Measurements from ENCODE around the gene GSTK1.
"Not testable (repeated sequence)": the region's sequence is repeated elsewhere in the genome, so short reads cannot be mapped to it uniquely, and the experiment has no call there.

Gene GSTK1

GRCh38 chr7:143239813-143240212, 23.4 kb upstream of the GSTK1 start:
- no peak for DNase-seq

DNA sequence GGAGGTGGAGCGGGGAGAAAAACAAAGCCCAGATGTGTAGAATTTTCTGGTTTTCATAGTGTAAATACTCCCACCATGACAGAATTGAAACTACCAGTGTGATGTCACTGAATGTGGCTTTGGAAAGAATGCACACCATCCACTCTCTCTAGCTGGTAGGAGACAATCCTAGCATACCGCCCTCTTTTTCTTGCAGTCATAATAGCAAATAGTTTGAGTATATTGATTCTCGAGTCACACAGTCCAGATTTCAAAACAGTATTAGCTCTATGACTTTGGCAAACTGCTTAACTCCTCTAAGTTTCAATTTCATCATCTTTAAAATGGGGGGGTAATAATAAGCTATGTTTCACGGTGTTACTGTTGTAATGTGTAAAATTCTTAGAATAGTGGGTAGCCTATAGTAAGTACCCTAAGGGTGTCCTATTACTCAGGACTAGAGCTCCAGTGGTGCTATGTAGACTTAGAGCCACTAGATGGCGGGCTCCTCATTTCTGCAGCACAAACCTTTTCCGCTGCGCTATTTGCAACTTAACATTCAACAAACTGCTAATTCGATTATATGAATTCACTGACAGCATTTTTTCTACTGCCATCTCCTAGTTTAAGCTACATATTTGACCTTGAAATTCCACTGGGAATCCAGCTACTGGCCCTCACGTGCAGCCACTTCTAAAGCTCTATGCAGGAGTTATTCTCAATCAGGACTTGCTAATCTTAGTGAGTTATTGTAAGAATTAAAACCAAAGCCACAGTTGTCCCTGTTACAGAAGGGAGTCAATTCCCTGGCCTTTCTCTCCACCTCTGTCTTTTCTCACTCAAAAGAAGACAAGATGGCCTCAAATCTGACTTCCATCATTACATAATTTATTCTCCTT, 22.7 kb upstream of the GSTK1 start:
- peak; percentile 82 for DNase-seq

DNA sequence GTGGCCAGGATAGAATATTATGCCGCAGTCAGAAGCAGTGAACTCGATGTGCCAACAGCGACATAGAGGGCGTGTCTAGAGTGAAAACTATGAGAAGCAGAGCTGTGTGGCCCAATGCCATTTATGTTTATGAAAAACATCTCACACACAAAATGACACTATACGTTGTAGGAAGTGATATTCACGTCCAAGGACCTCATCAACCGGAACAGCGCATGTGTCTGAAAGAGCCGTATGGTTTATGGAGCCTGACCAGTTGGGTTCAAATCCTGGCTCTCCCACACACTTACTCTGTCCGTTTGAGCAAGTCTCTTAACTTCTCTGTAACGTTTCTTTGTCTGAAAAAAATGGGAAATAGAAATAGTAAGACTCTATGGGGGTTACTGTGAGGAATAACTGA, 20.9 kb upstream of the GSTK1 start:
- DNase-seq, result no peak

GRCh38 chr7:143243111-143243510, 20.1 kb upstream of the GSTK1 start:
- DNase-seq, result no peak

GRCh38 chr7:143243614-143244013, 19.6 kb upstream of the GSTK1 start:
- DNase-seq, result no peak

- no peak for DNase-seq
These were observed 18.9 kb upstream of the GSTK1 start for GRCh38 chr7:143244321-143244720.

GRCh38 chr7:143245123-143245522, 18.1 kb upstream of the GSTK1 start:
- DNase-seq, result no peak

DNA sequence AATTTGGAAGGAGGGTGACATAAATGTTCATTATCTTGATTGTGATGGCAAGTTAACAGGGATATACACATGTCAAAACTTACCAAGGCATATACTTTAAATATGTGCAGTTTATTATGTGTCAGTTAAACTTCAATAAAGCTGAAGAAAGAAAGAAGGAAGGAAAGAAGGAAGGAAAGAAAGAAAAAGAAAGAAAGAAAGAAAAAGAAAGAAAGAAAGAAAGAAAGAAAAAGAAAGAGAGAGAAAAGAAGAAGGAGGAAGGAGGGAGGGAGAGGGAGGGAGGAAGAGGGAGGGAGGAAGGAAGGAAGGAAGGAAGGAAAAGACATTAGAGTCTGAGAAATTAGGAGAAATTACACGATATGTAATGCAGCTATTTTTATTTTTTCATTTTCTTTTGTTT, 15.9 kb upstream of the GSTK1 start:
- no peak for DNase-seq

DNA sequence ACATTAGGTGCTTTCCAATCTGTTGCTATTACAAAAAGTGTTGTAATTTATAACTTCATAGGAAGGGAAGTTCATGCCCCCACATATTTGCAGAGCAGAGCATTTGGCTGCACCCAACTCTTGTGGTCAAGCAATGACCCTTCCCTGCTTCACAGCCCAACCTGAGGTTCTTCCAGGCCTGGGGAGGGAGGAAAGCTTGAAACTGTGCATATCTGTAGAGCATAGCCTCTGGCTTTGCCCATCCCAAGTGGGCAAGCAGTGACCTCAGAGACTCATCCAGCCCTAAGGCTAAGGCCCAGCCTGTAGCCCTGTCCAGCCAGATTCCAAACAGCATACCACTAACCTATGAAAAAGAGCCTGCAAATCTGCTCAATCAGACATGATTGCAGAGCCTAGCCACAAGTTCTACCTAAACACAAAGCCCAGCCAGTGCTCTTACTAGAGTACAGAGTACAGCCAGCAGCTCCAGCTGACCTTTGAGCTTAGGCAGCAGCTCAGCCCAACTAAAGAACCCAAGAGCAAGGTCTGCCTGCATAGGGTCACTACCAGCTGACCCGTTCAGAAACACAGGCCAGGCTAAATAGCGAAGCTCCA, 14.4 kb upstream of the GSTK1 start:
- no peak for DNase-seq

- no peak for DNase-seq
These were observed 13.0 kb upstream of the GSTK1 start for GRCh38 chr7:143250199-143250598.

DNA sequence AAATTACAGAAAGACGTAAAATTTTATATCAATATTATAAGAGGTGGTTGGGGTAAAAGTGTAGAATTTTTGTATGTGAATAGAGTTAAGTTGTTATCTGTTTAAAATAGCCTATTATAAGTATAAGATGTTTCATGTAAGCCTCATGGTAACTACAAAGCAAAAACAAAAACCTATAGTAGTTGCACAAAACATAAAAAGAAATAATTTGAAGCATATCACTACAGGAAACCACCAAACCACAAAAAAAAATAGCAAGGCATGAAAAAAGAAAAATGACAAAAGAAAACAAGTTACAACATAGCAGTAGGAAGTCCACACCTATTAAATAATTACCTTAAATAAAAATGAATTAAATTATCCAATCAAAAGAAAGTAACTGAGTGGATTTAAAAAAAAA, 12.4 kb upstream of the GSTK1 start:
- no peak for DNase-seq

GRCh38 chr7:143252006-143252405, 11.2 kb upstream of the GSTK1 start:
- DNase-seq, result no peak

GRCh38 chr7:143255564-143255963, 7.7 kb upstream of the GSTK1 start:
- DNase-seq, result no peak

DNA sequence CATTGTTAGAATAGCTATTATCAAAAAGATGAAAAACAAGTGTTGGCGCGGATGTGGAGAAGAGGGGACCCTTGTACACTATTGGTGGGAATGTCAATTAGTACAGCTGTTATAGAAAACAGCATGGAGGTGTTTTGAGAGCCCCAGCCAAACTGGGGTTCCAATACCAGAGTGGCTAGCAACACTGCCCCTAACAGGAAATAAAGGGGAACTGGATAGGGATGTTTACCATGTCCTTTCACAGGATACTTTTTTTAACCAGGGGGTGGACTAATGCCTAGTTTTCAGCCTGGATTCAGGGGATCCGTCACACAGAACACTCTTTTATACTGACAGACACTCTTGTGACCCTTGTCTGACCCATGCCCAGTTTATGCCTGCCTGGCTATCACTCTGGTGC, 6.9 kb upstream of the GSTK1 start:
- DNase-seq, result no peak

DNA sequence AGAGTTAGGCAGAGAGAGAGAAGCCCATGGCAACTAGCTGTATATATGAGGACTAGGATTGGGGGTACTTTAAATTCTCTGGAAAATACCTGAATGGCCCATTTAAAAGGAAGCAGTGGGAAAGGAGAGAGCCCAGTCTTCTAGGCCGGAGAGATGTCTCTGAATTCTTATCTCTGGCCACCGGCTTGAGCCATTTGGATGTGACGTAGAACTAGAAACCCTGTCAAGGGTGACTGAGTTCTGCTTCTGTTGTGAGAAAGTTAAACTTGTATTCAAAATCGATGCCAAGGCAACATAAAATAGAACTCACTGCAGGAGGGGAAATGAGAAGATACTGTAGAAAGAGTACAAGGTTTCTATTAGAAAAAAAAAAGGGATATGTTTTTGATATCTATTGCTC, 6.3 kb upstream of the GSTK1 start:
- no peak for DNase-seq

- DNase-seq, result no peak
These were observed 5.7 kb upstream of the GSTK1 start for GRCh38 chr7:143257501-143257900.

DNA sequence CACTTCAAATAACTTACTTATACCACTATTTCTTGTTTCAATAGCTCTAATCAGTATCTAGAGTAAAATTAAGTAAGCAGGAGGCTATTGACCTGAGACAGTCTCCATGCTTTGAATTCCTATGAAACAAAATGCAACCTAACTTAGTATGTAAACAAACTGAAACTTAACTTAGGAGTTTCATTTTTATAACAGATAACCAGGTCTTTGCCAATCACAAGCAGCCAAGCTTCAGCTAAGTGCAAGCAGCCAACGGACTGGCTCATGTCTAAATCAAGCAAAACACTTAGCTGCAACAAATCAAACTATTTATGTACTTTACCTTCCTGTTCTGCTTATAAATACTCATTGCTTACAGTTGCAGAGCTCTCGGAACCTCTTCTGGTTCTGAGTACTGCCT, 4.4 kb upstream of the GSTK1 start:
- no peak for DNase-seq

DNA sequence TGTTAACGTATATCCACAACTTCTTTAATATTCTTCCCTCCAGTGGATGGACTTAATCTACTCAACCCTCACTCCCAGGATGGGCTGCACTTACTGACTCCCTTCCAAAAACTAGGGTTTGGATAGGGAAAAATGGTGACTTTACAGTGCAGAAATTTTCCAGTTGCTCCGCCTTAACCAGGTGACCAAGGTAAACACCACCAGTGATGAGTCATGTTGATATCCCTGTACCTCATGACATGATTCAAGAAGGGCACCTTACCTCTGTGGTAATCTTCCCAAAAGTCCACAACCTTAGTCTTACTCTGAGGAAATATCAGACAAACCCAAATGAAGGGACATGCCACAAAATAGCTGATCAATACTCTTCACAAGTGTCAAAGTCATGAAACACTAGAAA, 3.5 kb upstream of the GSTK1 start:
- no peak for DNase-seq

DNA sequence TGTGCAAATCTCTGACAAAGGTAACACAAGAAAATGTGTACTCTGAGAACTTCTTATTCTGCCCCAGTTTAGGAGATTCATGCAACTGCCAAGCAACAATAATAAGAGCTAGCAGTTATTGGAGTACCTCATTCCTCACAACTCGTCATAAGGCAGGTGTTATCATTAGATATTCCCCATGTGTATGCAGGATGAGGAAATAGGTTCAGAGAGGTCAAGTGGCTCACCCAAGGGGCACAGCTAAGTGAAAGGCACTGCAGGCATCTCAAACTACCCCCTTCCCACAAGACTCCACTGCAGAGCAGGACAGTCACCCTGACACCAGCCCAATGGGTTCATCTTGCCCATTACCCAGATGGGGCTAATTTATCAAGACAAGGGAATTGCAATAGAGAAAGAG, 1.3 kb upstream of the GSTK1 start:
- DNase-seq, result no peak

DNA sequence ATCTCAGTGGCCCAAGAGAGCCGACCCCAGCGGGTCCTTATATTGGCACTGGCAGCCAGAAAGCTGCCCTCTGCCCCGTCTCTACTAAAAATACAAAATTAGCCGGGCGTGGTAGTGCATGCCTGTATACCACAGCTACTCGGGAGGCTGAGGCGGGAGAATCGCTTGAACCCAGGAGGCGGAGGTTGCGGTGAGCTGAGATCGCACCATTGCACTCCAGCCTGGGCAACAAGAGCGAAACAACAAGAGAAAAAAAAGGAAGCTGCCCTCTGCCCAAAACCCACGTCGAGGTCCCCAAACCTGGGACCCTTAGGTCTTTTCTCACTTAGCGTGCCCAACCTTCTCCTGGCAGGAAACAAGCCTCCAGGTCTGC, 941 bp downstream of the GSTK1 start:
- not testable (repeated sequence) for DNase-seq

GRCh38 chr7:143265017-143265693, 1.9 kb downstream of the GSTK1 start:
- DNase-seq, result no peak

- DNase-seq, result no peak
These were observed 6.0 kb downstream of the GSTK1 start for GRCh38 chr7:143269251-143269650.

- DNase-seq, result no peak
These were observed 8.0 kb downstream of the GSTK1 start for GRCh38 chr7:143271240-143271639.

DNA sequence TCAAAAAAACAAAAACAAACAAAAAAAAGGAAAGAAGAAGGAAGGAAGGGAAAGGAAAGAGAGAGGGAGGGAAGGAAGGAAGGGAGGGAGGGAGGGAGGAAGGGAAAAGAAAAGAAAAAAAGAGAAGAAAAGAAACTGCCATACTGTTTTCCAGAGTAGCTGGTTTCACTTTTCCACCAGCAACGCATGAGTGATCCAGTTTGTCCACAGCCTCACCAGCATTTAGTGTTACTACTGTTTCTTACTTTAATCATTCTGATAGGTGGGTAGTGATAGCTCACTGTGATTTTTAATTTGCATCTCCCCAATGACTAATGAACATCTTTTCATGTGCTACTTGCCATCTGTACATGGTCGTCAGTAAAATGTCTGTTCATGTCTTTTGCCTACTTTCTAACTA, 9.6 kb downstream of the GSTK1 start:
- no peak for DNase-seq
